A673 (cell line): Measurements from ENCODE around the gene RALA. TPM values are rescaled to one million over a fixed set of nuclear protein-coding genes. Genes with fewer than 3 reads are reported as not detected.

Source experiments
- BruUV-seq: library from RNA; stranded (reverse); fragments of 400-500 nt; replicated peaks from 2 replicates; lab custom pipeline; 2021; lab: Mats Ljungman, UMichigan
- CTCF ChIA-PET: fragments of 300-600 bp; sonication (Branson Sonifier 250); formaldehyde crosslinking; loops from one replicate; lab custom pipeline; 2022; ENCODE audit warnings: antibody characterized with exemption; lab: Charles Lee
- POLR2A ChIA-PET: fragments of 300-600 bp; sonication (Branson Sonifier 250); formaldehyde crosslinking; loops from one replicate; lab custom pipeline; 2022; ENCODE audit warnings: antibody characterized with exemption; ENCODE audit not compliant: low non-redundant PET; lab: Charles Lee
- DNase-seq: peaks from one replicate; pipeline ENCODE4 v3.0.0-alpha.2; 2015; ENCODE audit warnings: low spot score
- H3K27ac ChIP-seq: fragments of 200-600 bp; sonication (generic); 2 replicates; pipeline ENCODE4 v1.5.1; 2016; ENCODE audit warnings: mixed run types, low read depth, mild to moderate bottlenecking, mixed read lengths, antibody characterized with exemption, low read length; ENCODE audit not compliant: poor library complexity, severe bottlenecking
- H3K27me3 ChIP-seq: fragments of 200-600 bp; sonication (generic); replicated peaks from 2 replicates; pipeline ENCODE4 v1.6.1; 2017; ENCODE audit warnings: mixed run types, low read depth, mild to moderate bottlenecking, mixed read lengths, antibody characterized with exemption, low read length; ENCODE audit not compliant: insufficient read depth, poor library complexity
- H3K36me3 ChIP-seq: fragments of 200-600 bp; sonication (generic); 2 replicates; pipeline ENCODE4 v1.6.1; 2016; ENCODE audit warnings: mixed run types, mild to moderate bottlenecking, mixed read lengths, antibody characterized with exemption, low read length; ENCODE audit not compliant: insufficient read depth, poor library complexity, severe bottlenecking
- H3K4me1 ChIP-seq: fragments of 200-600 bp; sonication (generic); 2 replicates; pipeline ENCODE4 v1.6.1; 2017; ENCODE audit warnings: mixed run types, mild to moderate bottlenecking, mixed read lengths, antibody characterized with exemption, low read length; ENCODE audit not compliant: insufficient read depth, poor library complexity, severe bottlenecking
- H3K4me3 ChIP-seq: fragments of 200-600 bp; sonication (generic); 2 replicates; pipeline ENCODE4 v1.5.1; 2016; ENCODE audit warnings: low read depth, mixed run types, mild to moderate bottlenecking, mixed read lengths, low read length; ENCODE audit not compliant: poor library complexity, severe bottlenecking
- H3K9me3 ChIP-seq: fragments of 200-600 bp; sonication (generic); 2 replicates; pipeline ENCODE4 v1.6.1; 2016; ENCODE audit warnings: mixed run types, low read depth, mild to moderate bottlenecking, mixed read lengths, antibody characterized with exemption, low read length; ENCODE audit not compliant: poor library complexity, severe bottlenecking
- EZH2 ChIP-seq: fragments of 200-600 bp; sonication (generic); IDR thresholded peaks from 2 replicates; pipeline ENCODE4 v1.6.1; 2017; ENCODE audit warnings: borderline replicate concordance, low read depth, mild to moderate bottlenecking, mixed read lengths, antibody characterized with exemption, low read length; ENCODE audit not compliant: poor library complexity, severe bottlenecking
- intact Hi-C: fragments of 100-400 bp; cut with micrococcal nuclease; formaldehyde crosslinking; loops from one replicate; pipeline ENCODE4 v1.10.0; 2022; ENCODE audit not compliant: unreplicated experiment
- total RNA-seq: library from RNA; stranded (reverse); gene quantifications from 2 replicates; pipeline ENCODE4 v1.2.3, GENCODE V29; 2021
- TF ChIP-seq, protein P1 (sequence below): fragments of 300-800, 200-600 bp; sonication (generic); conservative IDR thresholded peaks from 2 replicates; pipeline ENCODE4 v1.5.1; 2017; ENCODE audit warnings: low read depth, mild to moderate bottlenecking, antibody characterized with exemption, low read length, moderate library complexity, mixed read lengths

RALA gene
- total RNA-seq, 1 experiment from 2014 or later = 33.9 TPM

DNA sequence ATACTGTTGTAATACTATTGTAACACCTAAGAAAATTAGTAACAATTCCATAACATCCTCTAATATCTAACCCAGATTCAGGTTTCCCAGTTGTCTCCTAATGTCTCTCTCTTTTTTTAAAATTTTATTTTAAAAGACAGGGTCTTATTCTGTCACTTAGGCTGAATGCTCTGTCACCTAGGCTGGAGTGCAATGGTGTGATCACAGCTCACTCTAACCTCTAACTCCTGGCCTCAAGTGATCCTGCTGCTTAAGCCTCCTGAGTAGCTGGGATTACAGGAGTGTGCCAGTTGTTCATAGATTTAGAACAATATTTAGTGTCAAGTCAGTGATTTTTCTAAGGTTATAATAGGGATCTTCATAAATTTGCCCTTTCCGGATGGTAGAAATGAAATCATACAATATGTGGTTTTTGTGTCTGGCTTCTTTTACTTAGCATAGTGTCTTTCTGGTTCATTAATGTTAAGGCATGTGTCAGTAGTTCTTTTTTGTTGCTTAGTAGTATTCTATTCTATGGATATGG is 14.7 kb downstream of the RALA start:
- no peak overlapping the region for H3K27ac ChIP-seq
- H3K4me1 ChIP-seq = peaks cover 7% of the 10 kb centered on the region
- CTCF ChIA-PET = no interaction called here
- no TSS peak for BruUV-seq
- H3K36me3 ChIP-seq = no peaks in the 10 kb centered on the region
- H3K9me3 ChIP-seq = no peaks in the 10 kb centered on the region
- POLR2A ChIA-PET = no interaction called here
- H3K27me3 ChIP-seq = no peaks in the 10 kb centered on the region
- intact Hi-C loops = no loop called here
- no peak for DNase-seq
- H3K4me3 ChIP-seq = no peak overlapping the region
- TF ChIP-seq EZH2 = no peak
- TF ChIP-seq, protein P1, sequence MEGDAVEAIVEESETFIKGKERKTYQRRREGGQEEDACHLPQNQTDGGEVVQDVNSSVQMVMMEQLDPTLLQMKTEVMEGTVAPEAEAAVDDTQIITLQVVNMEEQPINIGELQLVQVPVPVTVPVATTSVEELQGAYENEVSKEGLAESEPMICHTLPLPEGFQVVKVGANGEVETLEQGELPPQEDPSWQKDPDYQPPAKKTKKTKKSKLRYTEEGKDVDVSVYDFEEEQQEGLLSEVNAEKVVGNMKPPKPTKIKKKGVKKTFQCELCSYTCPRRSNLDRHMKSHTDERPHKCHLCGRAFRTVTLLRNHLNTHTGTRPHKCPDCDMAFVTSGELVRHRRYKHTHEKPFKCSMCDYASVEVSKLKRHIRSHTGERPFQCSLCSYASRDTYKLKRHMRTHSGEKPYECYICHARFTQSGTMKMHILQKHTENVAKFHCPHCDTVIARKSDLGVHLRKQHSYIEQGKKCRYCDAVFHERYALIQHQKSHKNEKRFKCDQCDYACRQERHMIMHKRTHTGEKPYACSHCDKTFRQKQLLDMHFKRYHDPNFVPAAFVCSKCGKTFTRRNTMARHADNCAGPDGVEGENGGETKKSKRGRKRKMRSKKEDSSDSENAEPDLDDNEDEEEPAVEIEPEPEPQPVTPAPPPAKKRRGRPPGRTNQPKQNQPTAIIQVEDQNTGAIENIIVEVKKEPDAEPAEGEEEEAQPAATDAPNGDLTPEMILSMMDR = no peak

DNA sequence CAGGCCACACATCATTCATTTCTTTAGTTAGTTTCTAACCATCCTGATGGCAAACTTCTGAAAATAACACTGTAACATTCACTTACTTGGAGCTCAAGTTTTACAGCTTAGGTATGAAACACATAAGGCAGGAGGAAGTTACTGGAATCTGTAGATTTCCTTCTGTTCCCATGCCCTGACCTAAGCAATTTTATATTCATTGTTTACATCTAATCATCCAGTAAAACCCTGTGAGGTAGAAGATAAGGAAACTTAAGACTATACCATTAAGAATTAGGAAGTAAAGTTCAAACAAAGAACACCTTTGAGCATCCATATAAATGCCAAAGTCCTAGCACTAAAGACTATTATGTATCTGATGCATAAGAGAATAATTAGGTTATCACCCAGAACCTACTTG is 19.5 kb downstream of the RALA start:
- BruUV-seq = no TSS peak
- peaks cover 7% of the 10 kb centered on the region for H3K4me1 ChIP-seq
- DNase-seq = no peak
- CTCF ChIA-PET = no interaction called here
- H3K9me3 ChIP-seq = no peaks in the 10 kb centered on the region
- no peak for TF ChIP-seq EZH2
- TF ChIP-seq, protein P1 = no peak
- POLR2A ChIA-PET = no interaction called here
- H3K27ac ChIP-seq = no peak overlapping the region
- no peak overlapping the region for H3K4me3 ChIP-seq
- no peaks in the 10 kb centered on the region for H3K36me3 ChIP-seq
- intact Hi-C loops = no loop called here
- no peaks in the 10 kb centered on the region for H3K27me3 ChIP-seq

DNA sequence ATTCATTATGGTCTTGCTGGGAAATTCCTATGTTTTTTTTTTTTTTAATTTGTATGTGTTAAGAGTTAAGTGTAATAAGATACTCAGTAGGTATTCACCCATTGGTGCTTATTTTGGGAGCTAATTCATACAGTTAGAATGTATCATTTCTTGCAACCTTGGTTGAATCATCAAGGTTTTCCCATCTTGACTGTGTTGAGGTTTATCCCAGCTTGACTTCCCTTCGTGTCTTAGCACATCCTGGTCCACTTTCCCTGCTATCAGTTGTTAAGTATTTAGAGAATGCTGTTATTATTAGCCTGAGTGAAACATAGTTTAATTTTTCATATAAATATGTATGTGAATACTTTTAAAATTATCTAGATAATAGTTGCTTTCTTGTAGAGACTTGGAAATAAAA is 20.8 kb downstream of the RALA start:
- TF ChIP-seq EZH2 = no peak
- TF ChIP-seq, protein P1 = no peak
- Histone ChIP-seq H3K36me3 (no peaks in the 10 kb centered on the region), H3K4me3 (no peak overlapping the region), H3K4me1 (peaks cover 7% of the 10 kb centered on the region), H3K9me3 (no peaks in the 10 kb centered on the region), H3K27ac (no peak overlapping the region), H3K27me3 (no peaks in the 10 kb centered on the region)
- no peak for DNase-seq
- intact Hi-C loops = no loop called here
- no TSS peak for BruUV-seq
- ChIA-PET CTCF (no interaction called here), POLR2A (no interaction called here)
